Kidney epithelial cell (primary cell): ENCODE measurements around the gene NEDD4. TPM values are rescaled to one million over a fixed set of nuclear protein-coding genes. Genes with fewer than 3 reads are reported as not detected.

ENCODE experiments used
- DNase-seq: peaks from one replicate; pipeline ENCODE4 v3.0.0-alpha.2; 2010; ENCODE audit warnings: low read depth
- H3K27me3 ChIP-seq: 2 replicates; pipeline ENCODE4 v1.6.0; 2011; ENCODE audit warnings: low read length; ENCODE audit not compliant: control insufficient read depth, insufficient read depth
- H3K36me3 ChIP-seq: 2 replicates; pipeline ENCODE4 v1.5.1; 2011; ENCODE audit warnings: low read length; ENCODE audit not compliant: control insufficient read depth, insufficient read depth
- H3K4me3 ChIP-seq: 2 replicates; pipeline ENCODE4 v1.5.1; 2011; ENCODE audit warnings: low read depth, mild to moderate bottlenecking, control low read depth, low read length
- CTCF ChIP-seq: IDR thresholded peaks from 2 replicates; pipeline ENCODE4 v1.5.1; 2011; ENCODE audit warnings: mild to moderate bottlenecking, moderate library complexity, low read length, control low read depth, inconsistent platforms; ENCODE audit not compliant: insufficient read depth, poor library complexity, severe bottlenecking
- total RNA-seq: library from RNA; depleted of rRNA; stranded (reverse); fragments of >200 nt; gene quantifications from 2 replicates; pipeline ENCODE4 v1.2.3, GENCODE V29; 2015

The NEDD4 gene
- total RNA-seq, 1 donor from 2014 or later = 26.8 TPM

- no peak for DNase-seq
- TF ChIP-seq CTCF = no peak
- H3K27me3 ChIP-seq = no peaks in the 10 kb centered on the region
- no peak overlapping the region for H3K4me3 ChIP-seq
- no peaks in the 10 kb centered on the region for H3K36me3 ChIP-seq
These were observed 12.9 kb downstream of the NEDD4 start for GRCh38 chr15:55980511-55980910.

GRCh38 chr15:55977231-55977630 lies 16.2 kb downstream of the NEDD4 start:
- DNase-seq = no peak
- no peak overlapping the region for H3K4me3 ChIP-seq
- H3K36me3 ChIP-seq = no peaks in the 10 kb centered on the region
- no peaks in the 10 kb centered on the region for H3K27me3 ChIP-seq
- no peak for TF ChIP-seq CTCF

- DNase-seq = no peak
These were observed 23.1 kb downstream of the NEDD4 start for GRCh38 chr15:55970286-55970685.

GRCh38 chr15:55969582-55969981 lies 23.8 kb downstream of the NEDD4 start:
- DNase-seq = no peak
- Histone ChIP-seq H3K36me3 (no peaks in the 10 kb centered on the region), H3K4me3 (no peak overlapping the region), H3K27me3 (no peaks in the 10 kb centered on the region)
- TF ChIP-seq CTCF = no peak

More at GRCh38 chr15:55970286-55970685, 23.1 kb downstream of the NEDD4 start:
- TF ChIP-seq CTCF = no peak
- H3K27me3 ChIP-seq = no peaks in the 10 kb centered on the region
- H3K4me3 ChIP-seq = no peak overlapping the region
- no peaks in the 10 kb centered on the region for H3K36me3 ChIP-seq

GRCh38 chr15:55968923-55969322 lies 24.5 kb downstream of the NEDD4 start:
- no peak for DNase-seq
- TF ChIP-seq CTCF = no peak
- Histone ChIP-seq H3K27me3 (no peaks in the 10 kb centered on the region), H3K4me3 (no peak overlapping the region), H3K36me3 (no peaks in the 10 kb centered on the region)

- H3K36me3 ChIP-seq = no peaks in the 10 kb centered on the region
- H3K4me3 ChIP-seq = no peak overlapping the region
- no peak for DNase-seq
- no peak for TF ChIP-seq CTCF
- no peaks in the 10 kb centered on the region for H3K27me3 ChIP-seq
These were observed 28.3 kb downstream of the NEDD4 start for GRCh38 chr15:55965091-55965490.
